ENCODE data around the gene GALNT14. TPM values are rescaled to one million over a fixed set of nuclear protein-coding genes. Genes with fewer than 3 reads are reported as not detected.

The GALNT14 gene
- total and polyA plus RNA-seq, 2 of the 8 experiments (the other 6 are each of a cell fraction or from before 2014, with no cell fraction given) = 13.0 to 13.7 TPM

DNA sequence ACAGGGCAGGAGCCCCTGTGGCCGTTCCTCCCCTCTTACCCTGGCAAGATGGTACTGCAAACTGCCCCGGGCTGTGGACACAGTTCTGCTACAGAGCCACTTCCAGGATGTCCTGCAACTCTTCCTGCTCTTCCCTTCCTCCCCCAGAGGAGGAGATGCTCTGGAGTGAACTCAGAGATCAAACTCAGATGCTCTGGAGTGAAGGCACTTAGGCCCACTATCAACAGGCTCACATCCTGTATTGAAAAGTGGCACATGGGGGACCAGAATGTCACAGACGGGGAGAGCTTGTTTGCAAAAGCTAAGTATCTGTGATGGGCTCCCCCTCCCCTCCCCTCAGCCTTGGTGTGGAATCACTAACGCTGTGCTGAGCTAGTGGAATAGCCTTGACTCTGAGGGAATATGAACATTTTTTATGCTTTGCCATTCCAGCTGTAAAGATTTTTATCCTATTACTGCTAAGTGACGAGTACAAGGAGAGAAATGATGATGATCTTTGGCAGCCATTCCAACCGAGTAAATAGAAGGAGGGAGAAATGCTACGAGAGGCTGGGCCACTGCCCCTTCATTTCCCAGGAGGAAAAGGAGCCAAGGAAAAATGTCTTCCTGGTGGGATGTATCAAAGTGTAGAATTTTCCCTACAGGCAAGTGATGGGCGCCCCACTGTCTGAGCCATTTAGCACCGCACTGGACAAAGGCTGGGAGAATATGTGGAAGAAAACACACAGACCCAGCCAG is 152.6 kb downstream of the GALNT14 start (continued):
- no peak for TF ChIP-seq EZH2 (IDR thresholded peaks at IDR 0.05; ENCODE audit: low read depth, low read length, severe bottlenecking)

All from H1 (cell line).